Stimulated activated naive CD8-positive, alpha-beta T cell treated with anti-CD3 and anti-CD28 coated beads, Interleukin-15, Interleukin-2, amounts not matched to agents 100 ng/mL and 50 ng/mL, for 24 hours (primary cell): ENCODE measurements around the gene CSNK1E.
"Not testable (repeated sequence)": the region's sequence is repeated elsewhere in the genome, so short reads cannot be mapped to it uniquely, and the experiment has no call there.

Source experiments
- H3K27ac Mint-ChIP-seq: one replicate; pipeline ENCODE4 v1.8.0; 2021; ENCODE audit warnings: mild to moderate bottlenecking, mixed read lengths
- H3K27me3 Mint-ChIP-seq: one replicate; pipeline ENCODE4 v1.8.0; 2021; ENCODE audit warnings: mixed read lengths
- H3K36me3 Mint-ChIP-seq: one replicate; pipeline ENCODE4 v1.8.0; 2021; ENCODE audit warnings: low read depth, mixed read lengths
- H3K4me1 Mint-ChIP-seq: one replicate; pipeline ENCODE4 v1.8.0; 2021; ENCODE audit warnings: low read depth, mixed read lengths
- H3K4me3 Mint-ChIP-seq: one replicate; pipeline ENCODE4 v1.8.0; 2021; ENCODE audit warnings: mild to moderate bottlenecking, mixed read lengths
- H3K9me3 Mint-ChIP-seq: one replicate; pipeline ENCODE4 v1.8.0; 2021; ENCODE audit warnings: mixed read lengths

The CSNK1E gene

GRCh38 chr22:38346506-38346905 is 29.3 kb upstream of the CSNK1E start:
- Mint-ChIP-seq H3K4me1 (no peaks in the 10 kb centered on the region), H3K27me3 (no peaks in the 10 kb centered on the region), H3K27ac (no peak overlapping the region), H3K9me3 (no peaks in the 10 kb centered on the region), H3K36me3 (no peaks in the 10 kb centered on the region), H3K4me3 (no peak overlapping the region)

GRCh38 chr22:38345782-38346181 is 28.5 kb upstream of the CSNK1E start:
- Mint-ChIP-seq H3K4me3 (no peak overlapping the region), H3K27me3 (no peaks in the 10 kb centered on the region)

DNA sequence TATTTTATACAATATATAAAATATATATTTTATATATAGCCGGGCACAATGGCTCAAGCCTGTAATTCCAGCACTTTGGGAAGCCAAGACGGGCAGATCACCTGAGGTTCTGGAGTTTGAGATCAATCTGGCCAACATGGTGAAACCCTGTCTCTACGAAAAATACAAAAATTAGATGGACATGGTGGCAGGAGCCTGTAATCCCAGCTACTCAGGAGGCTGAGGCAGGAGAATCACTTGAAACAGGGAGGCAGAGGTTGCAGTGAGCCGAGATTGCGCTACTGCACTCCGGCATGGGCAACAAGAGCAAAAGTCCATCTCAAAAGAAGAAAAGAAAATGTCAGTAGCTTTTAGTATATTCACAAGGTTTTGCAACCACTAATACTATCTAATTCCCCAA is 22.7 kb upstream of the CSNK1E start:
- not testable (repeated sequence) for H3K9me3 Mint-ChIP-seq, H3K4me1 Mint-ChIP-seq, H3K27me3 Mint-ChIP-seq, H3K36me3 Mint-ChIP-seq, H3K4me3 Mint-ChIP-seq, H3K27ac Mint-ChIP-seq

More at GRCh38 chr22:38345782-38346181, 28.5 kb upstream of the CSNK1E start:
- Mint-ChIP-seq H3K36me3 (no peaks in the 10 kb centered on the region), H3K4me1 (no peaks in the 10 kb centered on the region), H3K27ac (no peak overlapping the region), H3K9me3 (no peaks in the 10 kb centered on the region)

DNA sequence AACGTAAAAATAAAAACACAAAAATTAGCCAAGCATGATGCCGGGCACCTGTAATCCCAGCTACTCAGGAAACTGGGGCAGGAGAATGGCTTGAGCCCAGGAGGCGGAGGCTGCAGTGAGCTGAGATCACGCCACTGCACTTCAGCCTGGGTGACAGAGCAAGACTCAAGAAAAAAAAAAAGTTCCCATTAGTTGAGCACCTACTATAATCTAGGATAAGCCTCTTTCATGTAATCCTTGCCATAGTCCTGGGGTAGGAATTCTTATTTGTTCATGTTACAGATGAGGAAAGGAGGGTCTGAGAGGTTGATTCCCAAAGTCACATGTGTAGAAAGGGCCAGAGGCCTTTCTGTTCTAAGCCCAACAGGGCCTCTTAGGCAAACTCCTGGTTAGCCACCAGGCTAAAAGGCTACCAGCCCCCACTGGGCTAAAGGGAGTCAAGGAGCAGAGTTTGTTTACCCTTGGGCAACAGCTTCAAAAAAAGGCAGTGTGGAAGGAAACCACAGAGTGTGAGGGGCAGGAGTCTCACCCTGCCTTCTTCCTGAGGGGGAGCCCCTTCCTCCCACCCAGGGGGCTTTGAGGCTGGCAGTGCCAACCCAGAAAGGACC is 21.6 kb upstream of the CSNK1E start:
- Mint-ChIP-seq H3K36me3 (no peaks in the 10 kb centered on the region), H3K4me1 (no peaks in the 10 kb centered on the region), H3K27ac (no peak overlapping the region), H3K9me3 (no peaks in the 10 kb centered on the region), H3K4me3 (no peak overlapping the region), H3K27me3 (peaks cover 9% of the 10 kb centered on the region)

- Mint-ChIP-seq H3K4me3 (peak overlapping the region; percentile 69), H3K9me3 (no peaks in the 10 kb centered on the region), H3K27me3 (peaks cover 9% of the 10 kb centered on the region), H3K4me1 (no peaks in the 10 kb centered on the region), H3K27ac (no peak overlapping the region), H3K36me3 (no peaks in the 10 kb centered on the region)
Observed at GRCh38 chr22:38336699-38337098, 19.5 kb upstream of the CSNK1E start.

DNA sequence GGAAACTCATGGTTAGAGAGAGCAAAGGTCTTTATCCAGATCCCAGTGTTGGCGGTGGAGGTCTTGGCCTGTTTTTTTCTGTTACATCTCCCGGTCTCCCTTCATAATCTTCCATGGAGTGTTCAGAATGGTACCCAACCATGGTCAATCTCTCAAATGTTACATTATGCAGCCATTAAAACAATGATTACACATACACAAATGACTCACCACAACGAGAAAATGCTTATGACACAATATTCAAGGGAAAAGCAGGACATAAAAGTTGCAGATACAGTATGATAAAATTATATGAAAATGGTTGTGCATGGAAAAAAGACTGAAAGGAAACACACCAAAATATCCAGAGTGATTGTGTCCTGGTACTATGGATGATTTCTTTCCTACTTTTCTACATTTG is 17.8 kb upstream of the CSNK1E start:
- Mint-ChIP-seq H3K27ac (no peak overlapping the region), H3K36me3 (no peaks in the 10 kb centered on the region), H3K4me1 (no peaks in the 10 kb centered on the region), H3K9me3 (no peaks in the 10 kb centered on the region), H3K4me3 (no peak overlapping the region), H3K27me3 (peaks cover 9% of the 10 kb centered on the region)

DNA sequence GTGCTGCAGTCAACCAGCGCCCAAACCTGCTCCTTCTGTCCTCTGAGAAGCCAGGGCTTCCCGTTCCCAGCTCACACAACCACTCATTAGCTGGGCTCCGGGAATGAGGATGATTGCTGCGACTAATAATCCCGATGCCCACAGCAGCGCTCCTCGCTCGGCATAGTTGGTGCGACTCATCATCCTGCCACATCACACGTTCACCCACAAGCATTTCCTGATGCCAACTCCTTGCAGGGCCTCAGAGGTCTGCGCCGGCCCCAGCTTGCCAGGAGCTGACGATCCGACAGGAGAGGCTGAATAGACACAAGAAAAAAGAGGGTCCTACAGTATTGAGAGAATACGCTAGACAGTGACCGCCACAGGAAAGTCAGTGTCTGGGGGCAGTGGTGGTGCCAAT is 10.6 kb upstream of the CSNK1E start:
- no peaks in the 10 kb centered on the region for H3K36me3 Mint-ChIP-seq
- H3K4me1 Mint-ChIP-seq, result no peaks in the 10 kb centered on the region
- H3K9me3 Mint-ChIP-seq, result no peaks in the 10 kb centered on the region
- H3K4me3 Mint-ChIP-seq, result no peak overlapping the region
- no peak overlapping the region for H3K27ac Mint-ChIP-seq
- H3K27me3 Mint-ChIP-seq, result no peaks in the 10 kb centered on the region

- H3K36me3 Mint-ChIP-seq, result no peaks in the 10 kb centered on the region
- no peak overlapping the region for H3K27ac Mint-ChIP-seq
- H3K9me3 Mint-ChIP-seq, result no peaks in the 10 kb centered on the region
- no peak overlapping the region for H3K4me3 Mint-ChIP-seq
- H3K27me3 Mint-ChIP-seq, result no peaks in the 10 kb centered on the region
- no peaks in the 10 kb centered on the region for H3K4me1 Mint-ChIP-seq
Observed at GRCh38 chr22:38327396-38327795, 10.2 kb upstream of the CSNK1E start.

- H3K36me3 Mint-ChIP-seq, result no peaks in the 10 kb centered on the region
- H3K4me1 Mint-ChIP-seq, result no peaks in the 10 kb centered on the region
- H3K27me3 Mint-ChIP-seq, result no peaks in the 10 kb centered on the region
- no peak overlapping the region for H3K27ac Mint-ChIP-seq
- no peak overlapping the region for H3K4me3 Mint-ChIP-seq
- no peaks in the 10 kb centered on the region for H3K9me3 Mint-ChIP-seq
Observed at GRCh38 chr22:38325587-38325986, 8.4 kb upstream of the CSNK1E start.

- Mint-ChIP-seq H3K27ac (no peak overlapping the region), H3K36me3 (no peaks in the 10 kb centered on the region), H3K4me1 (peaks cover 5% of the 10 kb centered on the region), H3K4me3 (no peak overlapping the region), H3K27me3 (no peaks in the 10 kb centered on the region), H3K9me3 (no peaks in the 10 kb centered on the region)
Observed at GRCh38 chr22:38320605-38321402, 3.6 kb upstream of the CSNK1E start.

- H3K27ac Mint-ChIP-seq, result no peak overlapping the region
- H3K4me3 Mint-ChIP-seq, result no peak overlapping the region
- H3K4me1 Mint-ChIP-seq, result peaks cover 22% of the 10 kb centered on the region
- no peaks in the 10 kb centered on the region for H3K9me3 Mint-ChIP-seq
- peaks cover 5% of the 10 kb centered on the region for H3K36me3 Mint-ChIP-seq
- no peaks in the 10 kb centered on the region for H3K27me3 Mint-ChIP-seq
Observed at GRCh38 chr22:38318792-38319773, 1.9 kb upstream of the CSNK1E start.

- Mint-ChIP-seq H3K4me3 (peak overlapping the region; percentile 77), H3K27ac (peak overlapping the region; percentile 65), H3K36me3 (peaks cover 11% of the 10 kb centered on the region), H3K4me1 (peaks cover 30% of the 10 kb centered on the region), H3K27me3 (no peaks in the 10 kb centered on the region), H3K9me3 (no peaks in the 10 kb centered on the region)
Observed at GRCh38 chr22:38317995-38318715, 922 bp upstream of the CSNK1E start.

GRCh38 chr22:38316364-38317121 is 690 bp downstream of the CSNK1E start:
- peaks cover 47% of the 10 kb centered on the region for H3K4me1 Mint-ChIP-seq
- peak overlapping the region; percentile 94 for H3K4me3 Mint-ChIP-seq
- no peaks in the 10 kb centered on the region for H3K27me3 Mint-ChIP-seq
- no peaks in the 10 kb centered on the region for H3K9me3 Mint-ChIP-seq
- peaks cover 26% of the 10 kb centered on the region for H3K36me3 Mint-ChIP-seq
- peak overlapping the region; percentile 89 for H3K27ac Mint-ChIP-seq

- peak overlapping the region; percentile 89 for H3K27ac Mint-ChIP-seq
- H3K9me3 Mint-ChIP-seq, result no peaks in the 10 kb centered on the region
- H3K27me3 Mint-ChIP-seq, result no peaks in the 10 kb centered on the region
- peaks cover 53% of the 10 kb centered on the region for H3K4me1 Mint-ChIP-seq
- H3K36me3 Mint-ChIP-seq, result peaks cover 32% of the 10 kb centered on the region
- peak overlapping the region; percentile 94 for H3K4me3 Mint-ChIP-seq
Observed at GRCh38 chr22:38315823-38316363, 1.3 kb downstream of the CSNK1E start.
